HepG2 (cell line): ENCODE results near the gene RPUSD4. TPM values are rescaled to one million over a fixed set of nuclear protein-coding genes. Genes with fewer than 3 reads are reported as not detected.

Source experiments
- ATAC-seq: fragments of 200-7000 bp; cut with Tn5 transposase; 3 replicates; pipeline ENCODE4 v1.9.1; 2020; ENCODE audit warnings: mild to moderate bottlenecking, moderate library complexity
- BruUV-seq: library from RNA; stranded (reverse); fragments of 400-500 nt; replicated peaks from 2 replicates; lab custom pipeline; 2021; lab: Mats Ljungman, UMichigan
- CTCF ChIA-PET: fragments of 300-600 bp; formaldehyde crosslinking; extraction: SDS; loops from one replicate; lab custom pipeline; 2021; ENCODE audit warnings: low total read pairs, inconsistent platforms, low intra/inter-chr PET ratio; lab: Yijun Ruan, JAX
- POLR2A ChIA-PET: fragments of 350-600 bp; sonication (Branson Sonifier 250); formaldehyde crosslinking; loops from one replicate; lab custom pipeline; 2020; ENCODE audit warnings: antibody characterized with exemption, inconsistent platforms; lab: Yijun Ruan, JAX
- DNase-seq: peaks from one replicate; pipeline ENCODE4 v3.0.0-alpha.2; 2015; ENCODE audit warnings: low spot score
- FAIRE-seq: peaks from 3 replicates; lab custom pipeline; 2011; peaks lifted over from hg19 to GRCh38; lab: Jason Lieb, UNC
- H2AFZ ChIP-seq: one replicate; pipeline ENCODE4 v1.6.1; 2011; ENCODE audit warnings: low read length, inconsistent platforms
- H3K27ac ChIP-seq: fragments of 300-600 bp; 3 replicates; pipeline ENCODE4 v1.8.0; 2011; ENCODE audit warnings: mixed run types, mild to moderate bottlenecking, mixed read lengths, low read length, inconsistent platforms; ENCODE audit not compliant: insufficient read depth; ENCODE audit errors: extremely low read length
- H3K27me3 ChIP-seq, 2 experiments: fragments of 200-600 bp in 1 of 2; 2 replicates in 1 of 2; 3 replicates in 1 of 2; pipeline versions ENCODE4 v1.6.0 to v1.8.0; 2011; ENCODE audit warnings: low read length in 2 of 2, mild to moderate bottlenecking in 2 of 2, moderate library complexity in 2 of 2, inconsistent platforms in 1 of 2; ENCODE audit not compliant: insufficient read depth in 2 of 2, control insufficient read depth in 1 of 2
- H3K36me3 ChIP-seq, 2 experiments: fragments of 200-600 bp in 1 of 2; replicated peaks in 1 of 2; 2 replicates in 1 of 2; 3 replicates in 1 of 2; pipeline versions ENCODE4 v1.5.1 to v1.8.0; 2011; ENCODE audit warnings: low read length in 2 of 2, inconsistent platforms in 1 of 2; ENCODE audit not compliant: insufficient read depth in 2 of 2, control insufficient read depth in 1 of 2
- H3K4me1 ChIP-seq: 2 replicates; pipeline ENCODE4 v1.5.1; 2012; ENCODE audit warnings: low read length, inconsistent platforms; ENCODE audit not compliant: insufficient read depth
- H3K4me2 ChIP-seq: 2 replicates; pipeline ENCODE4 v1.6.0; 2011; ENCODE audit warnings: low read depth, low read length, inconsistent platforms
- H3K4me3 ChIP-seq, 3 experiments: fragments of 200-600 bp in 1 of 3; sonication (generic), shearing (Covaris generic) in 1 of 3; replicated peaks in 1 of 3; 2 replicates each; pipeline ENCODE4 v1.5.1; 2011 to 2016; ENCODE audit warnings: low read length in 3 of 3, inconsistent platforms in 2 of 3, low read depth in 2 of 3, mild to moderate bottlenecking in 2 of 3, control low read depth in 1 of 3, mixed read lengths in 1 of 3; ENCODE audit not compliant: insufficient read depth in 1 of 3
- H3K79me2 ChIP-seq: one replicate; pipeline ENCODE4 v1.6.1; 2011; ENCODE audit warnings: low read length, inconsistent platforms; ENCODE audit not compliant: insufficient read depth
- H3K9ac ChIP-seq: 2 replicates; pipeline ENCODE4 v1.6.0; 2011; ENCODE audit warnings: mild to moderate bottlenecking, low read depth, low read length, inconsistent platforms; ENCODE audit not compliant: insufficient read depth
- H3K9me3 ChIP-seq: 2 replicates; pipeline ENCODE4 v1.5.1; 2012; ENCODE audit warnings: mild to moderate bottlenecking, low read length
- H4K20me1 ChIP-seq: 2 replicates; pipeline ENCODE4 v1.6.0; 2011; ENCODE audit warnings: inconsistent platforms, mild to moderate bottlenecking, low read length, moderate library complexity; ENCODE audit not compliant: insufficient read depth
- ATF7 ChIP-seq, 2 experiments: fragments of 450-650 bp in 1 of 2; sonication (generic) in 1 of 2; formaldehyde crosslinking in 1 of 2; IDR thresholded peaks; 2 replicates each; pipeline versions ENCODE4 v1.4.0 to v1.6.1; 2016 to 2020; ENCODE audit warnings: antibody characterized with exemption in 1 of 2, mild to moderate bottlenecking in 1 of 2, missing genetic modification reagents in 1 of 2
- JUN ChIP-seq: sonication (generic); formaldehyde crosslinking; IDR thresholded peaks from 2 replicates; pipeline ENCODE4 v1.4.0; 2020; ENCODE audit warnings: mild to moderate bottlenecking, missing genetic modification reagents
- JUNB ChIP-seq: sonication (generic); formaldehyde crosslinking; IDR thresholded peaks from 2 replicates; pipeline ENCODE4 v1.8.0; 2022; ENCODE audit warnings: missing genetic modification reagents, mild to moderate bottlenecking, borderline replicate concordance
- KDM6A ChIP-seq: IDR thresholded peaks from 2 replicates; pipeline ENCODE4 v1.6.1; 2016; ENCODE audit warnings: low read depth
- NCOA1 ChIP-seq: sonication (generic); formaldehyde crosslinking; IDR thresholded peaks from 2 replicates; pipeline ENCODE4 v1.9.0; 2021; ENCODE audit warnings: missing genetic modification reagents
- NR2C2 ChIP-seq: sonication (generic); formaldehyde crosslinking; IDR thresholded peaks from 2 replicates; pipeline ENCODE4 v1.4.0; 2020; ENCODE audit warnings: missing genetic modification reagents, mild to moderate bottlenecking, moderate library complexity, borderline replicate concordance
- NR2F6 ChIP-seq, 2 experiments: IDR thresholded peaks; 2 replicates each; pipeline ENCODE4 v1.6.1; 2016; ENCODE audit warnings: antibody characterized with exemption in 1 of 2, mild to moderate bottlenecking in 1 of 2
- PAWR ChIP-seq: sonication (generic); formaldehyde crosslinking; IDR thresholded peaks from 2 replicates; pipeline ENCODE4 v1.4.0; 2020; ENCODE audit warnings: missing genetic modification reagents, mild to moderate bottlenecking, borderline replicate concordance
- PHF21A ChIP-seq: sonication (generic); formaldehyde crosslinking; IDR thresholded peaks from 2 replicates; pipeline ENCODE4 v1.5.0; 2020; ENCODE audit warnings: mild to moderate bottlenecking, missing genetic modification reagents
- RBM22 ChIP-seq: fragments of 200-400 bp; formaldehyde crosslinking; optimal IDR thresholded peaks from 2 replicates; pipeline ENCODE3; 2017; ENCODE audit warnings: mild to moderate bottlenecking, low read length, moderate library complexity
- SMAD1 ChIP-seq: sonication (generic); formaldehyde crosslinking; IDR thresholded peaks from 2 replicates; pipeline ENCODE4 v1.4.0; 2020; ENCODE audit warnings: missing genetic modification reagents, low read depth, mild to moderate bottlenecking, borderline replicate concordance
- SOX13 ChIP-seq, 3 experiments: fragments of 450-650 bp in 1 of 3; sonication (generic) in 1 of 3; formaldehyde crosslinking in 1 of 3; IDR thresholded peaks in 2 of 3; conservative IDR thresholded peaks in 1 of 3; 2 replicates each; pipeline versions ENCODE4 v1.5.0 to v1.6.1; 2016 to 2020; ENCODE audit warnings: antibody characterized with exemption in 1 of 3, mild to moderate bottlenecking in 1 of 3, missing compliant biosample characterization in 1 of 3, missing genetic modification reagents in 1 of 3, moderate library complexity in 1 of 3
- ZMAT3 ChIP-seq: sonication (generic); formaldehyde crosslinking; conservative IDR thresholded peaks from 2 replicates; pipeline ENCODE4 v1.7.0; 2021; ENCODE audit warnings: missing genetic modification reagents
- ZNF709 ChIP-seq: sonication (generic); formaldehyde crosslinking; IDR thresholded peaks from 2 replicates; pipeline ENCODE4 v1.5.0; 2020; ENCODE audit warnings: mild to moderate bottlenecking, missing genetic modification reagents
- ZNF781 ChIP-seq: sonication (generic); formaldehyde crosslinking; IDR thresholded peaks from 2 replicates; pipeline ENCODE4 v1.5.1; 2020; ENCODE audit warnings: borderline replicate concordance, mild to moderate bottlenecking, missing genetic modification reagents; ENCODE audit errors: not compliant biosample characterization
- ZNF782 ChIP-seq: sonication (generic); formaldehyde crosslinking; IDR thresholded peaks from 2 replicates; pipeline ENCODE4 v1.4.0; 2020; ENCODE audit warnings: missing genetic modification reagents, mild to moderate bottlenecking, borderline replicate concordance
- WGBS: methylation state at CpG from one replicate; pipeline ENCODE4 v1.1.6; 2017; ENCODE audit warnings: low lambda C conversion rate; 5-methylcytosine and 5-hydroxymethylcytosine counted together
- in situ Hi-C: cut with HindIII; loops from 2 replicates; pipeline ENCODE4 v1.10.0; 2017; ENCODE audit warnings: low pct_unique_long_range_greater_than_20kb; ENCODE audit not compliant: extremely low pct_ligation_motif_present
- intact Hi-C: fragments of 100-400 bp; cut with micrococcal nuclease; formaldehyde crosslinking; loops from one replicate; pipeline ENCODE4 v1.10.0; 2022; ENCODE audit not compliant: unreplicated experiment
- polyA plus RNA-seq, 8 experiments: library from polyadenylated mRNA; depleted of rRNA in 3 of 8; stranded (reverse) in 7 of 8; unstranded in 1 of 8; fragments of >200 nt; fragmentation: Illumina TruSeq in 4 of 8; extraction: Trizol in 4 of 8; gene quantifications; 2 replicates each; pipeline versions ENCODE4 v1.2.1 to v1.2.3, GENCODE V29; 2011 to 2016; ENCODE audit warnings: low read depth in 4 of 8, missing spikeins in 1 of 8, mixed read lengths in 1 of 8; ENCODE audit not compliant: insufficient read depth in 1 of 8
- total RNA-seq, 5 experiments: library from RNA; depleted of rRNA; stranded (reverse); fragments of >200 nt; fragmentation: Illumina TruSeq; extraction: Trizol; gene quantifications; 2 replicates each; pipeline ENCODE4 v1.2.3, GENCODE V29; 2016; ENCODE audit warnings: low read depth in 1 of 5

The RPUSD4 gene
- total and polyA plus RNA-seq, 2 of the 13 experiments (the other 11 are each of a cell fraction or from before 2014, with no cell fraction given): 45.0 to 52.9 TPM

GRCh38 chr11:126195119-126195518, 16.3 kb downstream of the RPUSD4 start:
- Histone ChIP-seq H3K27ac (no peak overlapping the region), H3K27me3 (no peaks in the 10 kb centered on the region), H3K4me1 (peaks cover 41% of the 10 kb centered on the region), H2AFZ (no peak overlapping the region), H3K9ac (no peak overlapping the region), H3K4me2 (no peak overlapping the region), H4K20me1 (no peaks in the 10 kb centered on the region), H3K4me3 (no peak overlapping the region), H3K36me3 (peaks cover 15 to 55% of the 10 kb centered on the region in 2 experiments), H3K79me2 (no peaks in the 10 kb centered on the region), H3K9me3 (no peaks in the 10 kb centered on the region)
- FAIRE-seq (no peak), DNase-seq (no peak), ATAC-seq (no peak)
- CTCF ChIA-PET: interaction anchor here (2.0 kb wide), 1 partner anchor 272 kb away, joined by 24 read pairs; no protein-coding TSS in a partner anchor
- TF ChIP-seq NCOA1 (CRISPR knock-in tag): no peak
- TF ChIP-seq NR2C2: no peak
- TF ChIP-seq ZNF781 (CRISPR knock-in tag): no peak
- TF ChIP-seq NR2F6 (IDR thresholded peaks at IDR 0.05): no peak
- TF ChIP-seq NR2F6 (CRISPR knock-in tag; IDR thresholded peaks at IDR 0.05): no peak
- TF ChIP-seq PHF21A: no peak
- TF ChIP-seq SMAD1 (CRISPR knock-in tag): no peak
- TF ChIP-seq KDM6A (CRISPR knock-in tag): no peak
- no peak for TF ChIP-seq SOX13 (IDR thresholded peaks at IDR 0.05)
- TF ChIP-seq SOX13 (CRISPR knock-in tag; conservative IDR thresholded peaks at IDR 0.05 in 1 of 2, IDR thresholded peaks at IDR 0.05 in 1 of 2): no peak
- TF ChIP-seq JUNB (CRISPR knock-in tag): no peak
- TF ChIP-seq ZMAT3 (CRISPR knock-in tag): no peak
- TF ChIP-seq PAWR (CRISPR knock-in tag): no peak
- no peak for TF ChIP-seq RBM22
- no peak for TF ChIP-seq ATF7 (IDR thresholded peaks at IDR 0.05)
- TF ChIP-seq ATF7 (CRISPR knock-in tag; IDR thresholded peaks at IDR 0.05): no peak
- TF ChIP-seq ZNF709: no peak
- TF ChIP-seq ZNF782 (CRISPR knock-in tag): no peak
- TF ChIP-seq JUN (CRISPR knock-in tag): no peak
- in situ Hi-C loops (loop anchor here (10.0 kb wide), 1 partner anchor 130 kb away; the partner anchor contains the start of gene CDON), intact Hi-C loops (no loop called here)
- no TSS peak for BruUV-seq
- WGBS: 91% methylated on average over 3 of the region's 3 CpGs
- POLR2A ChIA-PET: no interaction called here
